K562 (cell line): ENCODE measurements around the gene MATN1. TPM values are rescaled to one million over a fixed set of nuclear protein-coding genes. Genes with fewer than 3 reads are reported as not detected.
A peak's percentile ranks its signal among the peaks of the same experiment; 100 is the strongest.

Source experiments
- ATAC-seq: fragments of 200-7000 bp; cut with Tn5 transposase; 3 replicates; pipeline ENCODE4 v1.9.1; 2020; ENCODE audit warnings: moderate library complexity
- BruUV-seq: library from RNA; stranded (reverse); fragments of 400-500 nt; replicated peaks from 2 replicates; lab custom pipeline; 2021; lab: Mats Ljungman, UMichigan
- CTCF ChIA-PET: fragments of 300-600 bp; formaldehyde crosslinking; extraction: SDS; loops from one replicate; lab custom pipeline; 2021; ENCODE audit warnings: low intra/inter-chr PET ratio; lab: Yijun Ruan, JAX
- POLR2A ChIA-PET: fragments of 300-600, 350-650 bp; sonication (Branson Sonifier 250); formaldehyde crosslinking; extraction: SDS; loops from one replicate; lab custom pipeline; 2021; ENCODE audit warnings: antibody characterized with exemption, inconsistent platforms; lab: Yijun Ruan, JAX
- DNase-seq, 4 experiments: peaks; one replicate each; pipeline versions ENCODE4 v3.0.0 to v3.0.0-alpha.2; 2011 to 2018; ENCODE audit warnings: low spot score in 3 of 4, mixed read lengths in 3 of 4; ENCODE audit errors: extremely low read depth in 1 of 4
- FAIRE-seq: peaks from 2 replicates; lab custom pipeline; 2011; peaks lifted over from hg19 to GRCh38; lab: Jason Lieb, UNC
- H2AFZ ChIP-seq: 2 replicates; pipeline ENCODE4 v1.6.0; 2011; ENCODE audit warnings: low read depth, low read length, control low read depth, inconsistent platforms
- H3K27ac ChIP-seq: fragments of 200-600 bp; 3 replicates; pipeline ENCODE4 v1.8.0; 2011; ENCODE audit warnings: low read depth, mild to moderate bottlenecking, control low read depth, inconsistent platforms, low read length, moderate library complexity, mixed read lengths; ENCODE audit errors: extremely low read depth
- H3K27me3 ChIP-seq, 2 experiments: fragments of 300-600 bp in 1 of 2; 2 replicates in 1 of 2; 3 replicates in 1 of 2; pipeline versions ENCODE4 v1.6.0 to v1.8.0; 2011; ENCODE audit warnings: inconsistent platforms in 2 of 2, low read length in 2 of 2, mild to moderate bottlenecking in 1 of 2, mixed read lengths in 1 of 2, moderate library complexity in 1 of 2; ENCODE audit not compliant: control insufficient read depth in 2 of 2, insufficient read depth in 2 of 2
- H3K36me3 ChIP-seq: fragments of 300-600 bp; 3 replicates; pipeline ENCODE4 v1.8.0; 2011; ENCODE audit warnings: mild to moderate bottlenecking, low read length, inconsistent platforms; ENCODE audit not compliant: control insufficient read depth, insufficient read depth
- H3K4me1 ChIP-seq, 2 experiments: fragments of 200-600 bp in 1 of 2; replicated peaks in 1 of 2; 2 replicates in 1 of 2; 3 replicates in 1 of 2; pipeline versions ENCODE4 v1.5.1 to v1.8.0; 2011; ENCODE audit warnings: inconsistent platforms in 2 of 2, low read length in 2 of 2, mild to moderate bottlenecking in 1 of 2, mixed read lengths in 1 of 2, moderate library complexity in 1 of 2; ENCODE audit not compliant: control insufficient read depth in 2 of 2, insufficient read depth in 2 of 2
- H3K4me2 ChIP-seq: 2 replicates; pipeline ENCODE4 v1.6.1; 2011; ENCODE audit warnings: low read length, control low read depth, inconsistent platforms, mixed read lengths; ENCODE audit not compliant: insufficient read depth
- H3K4me3 ChIP-seq: fragments of 200-600 bp; sonication (generic), shearing (Covaris generic); 2 replicates; pipeline ENCODE4 v1.5.1; 2016; ENCODE audit warnings: control low read depth, inconsistent platforms
- H3K79me2 ChIP-seq: fragments of 200-600 bp; 3 replicates; pipeline ENCODE4 v1.8.0; 2011; ENCODE audit warnings: low read length, inconsistent platforms; ENCODE audit not compliant: control insufficient read depth, insufficient read depth
- H3K9ac ChIP-seq, 2 experiments: 2 replicates each; pipeline versions ENCODE4 v1.6.0 to v1.6.1; 2011; ENCODE audit warnings: low read depth in 2 of 2, low read length in 2 of 2, control low read depth in 1 of 2, inconsistent platforms in 1 of 2, mild to moderate bottlenecking in 1 of 2, mixed read lengths in 1 of 2; ENCODE audit not compliant: insufficient read depth in 1 of 2
- H3K9me1 ChIP-seq: one replicate; pipeline ENCODE4 v1.6.0; 2011; ENCODE audit warnings: inconsistent platforms, mild to moderate bottlenecking, low read length, moderate library complexity; ENCODE audit not compliant: control insufficient read depth, insufficient read depth
- H3K9me3 ChIP-seq: replicated peaks from 2 replicates; pipeline ENCODE4 v1.5.1; 2011; ENCODE audit warnings: low read depth, low read length, inconsistent platforms; ENCODE audit not compliant: control insufficient read depth, insufficient read depth
- H4K20me1 ChIP-seq: replicated peaks from 2 replicates; pipeline ENCODE4 v1.6.1; 2011; ENCODE audit warnings: low read length, inconsistent platforms, mixed read lengths; ENCODE audit not compliant: control insufficient read depth, insufficient read depth
- C11orf30 ChIP-seq: fragments of 450-650 bp; IDR thresholded peaks from 2 replicates; pipeline ENCODE4 v1.6.1; 2016; ENCODE audit warnings: low read depth, mild to moderate bottlenecking
- CBFA2T3 ChIP-seq: fragments of 450-650 bp; IDR thresholded peaks from 2 replicates; pipeline ENCODE4 v1.6.1; 2017
- CHCHD3 ChIP-seq: fragments of 250-450 bp; sonication (Bioruptor Pico); IDR thresholded peaks from 2 replicates; pipeline ENCODE4 v2.1.2; 2022; ENCODE audit warnings: mild to moderate bottlenecking
- EHMT2 ChIP-seq: fragments of 450-650 bp; IDR thresholded peaks from 2 replicates; pipeline ENCODE4 v1.6.1; 2018; ENCODE audit warnings: antibody characterized with exemption
- GABPB1 ChIP-seq: sonication (generic); formaldehyde crosslinking; IDR thresholded peaks from 2 replicates; pipeline ENCODE4 v1.8.0; 2022; ENCODE audit warnings: mild to moderate bottlenecking, missing genetic modification reagents
- GABPB2 ChIP-seq: fragments of 250-450 bp; sonication (Bioruptor Pico); conservative IDR thresholded peaks from 2 replicates; pipeline ENCODE4 v1.5.1; 2021; ENCODE audit warnings: mild to moderate bottlenecking
- KDM4B ChIP-seq, 2 experiments: fragments of 450-650 bp in 1 of 2; sonication (generic) in 1 of 2; IDR thresholded peaks; 2 replicates each; pipeline ENCODE4 v1.6.1; 2016 to 2017; ENCODE audit warnings: borderline replicate concordance in 2 of 2, antibody characterized with exemption in 1 of 2, low read depth in 1 of 2, mild to moderate bottlenecking in 1 of 2
- MECOM ChIP-seq: fragments of 250-450 bp; sonication (Bioruptor Pico); IDR thresholded peaks from 2 replicates; pipeline ENCODE4 v1.8.0; 2022; ENCODE audit warnings: inconsistent platforms
- MED1 ChIP-seq: sonication (generic); formaldehyde crosslinking; IDR thresholded peaks from 2 replicates; pipeline ENCODE4 v1.8.1; 2023; ENCODE audit warnings: missing genetic modification reagents, borderline replicate concordance
- PPARD ChIP-seq: fragments of 250-450 bp; sonication (Bioruptor Pico); IDR thresholded peaks from 2 replicates; pipeline ENCODE4 v1.8.0; 2022; ENCODE audit warnings: inconsistent platforms, mild to moderate bottlenecking, moderate library complexity
- PRPF4 ChIP-seq: fragments of 200-400 bp; formaldehyde crosslinking; IDR thresholded peaks from one replicate; pipeline ENCODE4 v1.6.1; 2017; ENCODE audit warnings: low read length, low read depth, mild to moderate bottlenecking; ENCODE audit not compliant: insufficient read depth, poor library complexity, severe bottlenecking
- RBM22 ChIP-seq: fragments of 200-400 bp; formaldehyde crosslinking; IDR thresholded peaks from 2 replicates; pipeline ENCODE4 v1.6.1; 2018; ENCODE audit warnings: low read length, low read depth; ENCODE audit not compliant: poor library complexity, severe bottlenecking
- RBM39 ChIP-seq: fragments of 200-400 bp; formaldehyde crosslinking; optimal IDR thresholded peaks from 2 replicates; pipeline ENCODE3; 2018; ENCODE audit warnings: low read depth, low read length
- SMAD4 ChIP-seq: fragments of 250-450 bp; sonication (Bioruptor Pico); conservative IDR thresholded peaks from 2 replicates; pipeline ENCODE4 v1.8.0; 2021; ENCODE audit warnings: inconsistent platforms, mild to moderate bottlenecking, moderate library complexity
- SNAPC5 ChIP-seq: fragments of 250-450 bp; sonication (Bioruptor Pico); IDR thresholded peaks from 2 replicates; pipeline ENCODE4 v1.8.0; 2021; ENCODE audit warnings: moderate library complexity, mild to moderate bottlenecking, inconsistent platforms
- TFAP4 ChIP-seq: sonication (generic); formaldehyde crosslinking; IDR thresholded peaks from 2 replicates; pipeline ENCODE4 v1.8.0; 2022; ENCODE audit warnings: missing genetic modification reagents, mild to moderate bottlenecking, moderate library complexity, borderline replicate concordance
- TRIM28 ChIP-seq: fragments of 450-650 bp; IDR thresholded peaks from 2 replicates; pipeline ENCODE4 v1.6.1; 2017
- ZFX ChIP-seq: sonication (generic); formaldehyde crosslinking; IDR thresholded peaks from 2 replicates; pipeline ENCODE4 v1.8.0; 2022; ENCODE audit warnings: mild to moderate bottlenecking, missing genetic modification reagents, moderate library complexity
- ZNF655 ChIP-seq: fragments of 250-450 bp; sonication (Bioruptor Pico); IDR thresholded peaks from 2 replicates; pipeline ENCODE4 v1.5.0; 2021
- ZNF76 ChIP-seq: fragments of 250-450 bp; sonication (Bioruptor Pico); IDR thresholded peaks from 2 replicates; pipeline ENCODE4 v1.4.0; 2020; ENCODE audit warnings: mild to moderate bottlenecking, moderate library complexity, borderline replicate concordance
- in situ Hi-C: fragments of 300-500 bp; cut with MboI; formaldehyde crosslinking; loops from 4 replicates; pipeline ENCODE4 v1.15.0; 2018; ENCODE audit warnings: inconsistent platforms, mixed read lengths
- intact Hi-C: fragments of 100-400 bp; cut with micrococcal nuclease; formaldehyde crosslinking; loops from 2 replicates; pipeline ENCODE4 v1.14.2; 2022
- polyA plus RNA-seq, 8 experiments: library from polyadenylated mRNA; depleted of rRNA in 4 of 8; stranded (reverse) in 5 of 8; unstranded in 3 of 8; fragments of >200 nt; fragmentation: Nextera tagmentation in 2 of 8; fragmentation: Illumina TruSeq in 1 of 8; extraction: Ambion mirVana in 2 of 8; extraction: Trizol in 1 of 8; gene quantifications; 2 replicates each; pipeline versions ENCODE4 v1.2.1 to v1.2.3, GENCODE V29; 2011 to 2014; ENCODE audit warnings: inconsistent platforms in 1 of 8, missing spikeins in 1 of 8
- total RNA-seq, 7 experiments: library from RNA; depleted of rRNA in 6 of 7; stranded (reverse); fragments of >200 nt in 6 of 7; fragmentation: Illumina TruSeq in 2 of 7; extraction: Trizol in 2 of 7; gene quantifications; 2 replicates each; pipeline versions ENCODE4 v1.2.1 to v1.2.3, GENCODE V29; 2011 to 2021; ENCODE audit warnings: low replicate concordance in 1 of 7

Gene MATN1
- total and polyA plus RNA-seq, 9 of the 15 experiments (the other 6 are each of a cell fraction or from before 2014, with no cell fraction given) = 0.10 to 2.3 (median 1.2) TPM

GRCh38 chr1:30759718-30760281 is 36.4 kb upstream of the MATN1 start (continued):
- TF ChIP-seq SMAD4 (CRISPR knock-in tag) (0 out of 2 replicates have a peak, but pooled peaks have one; percentile 29), GABPB1 (CRISPR knock-in tag) (0 out of 2 replicates have a peak, but pooled peaks have one; percentile 9), RBM22 (no peak), MED1 (CRISPR knock-in tag) (no peak), GABPB2 (CRISPR knock-in tag) (no peak), TRIM28 (no peak), PRPF4 (no peak)

- peaks cover 70 to 87% of the 10 kb centered on the region in 2 experiments for H3K4me1 ChIP-seq
- intact Hi-C loops (no loop called here), in situ Hi-C loops (no loop called here)
- peak; percentile 70 to 91 (median 80) for DNase-seq
- H3K4me3 ChIP-seq = no peak overlapping the region
- peak; percentile 90 for FAIRE-seq
- H3K9me1 ChIP-seq = no peaks in the 10 kb centered on the region
- H3K27ac ChIP-seq = peak overlapping the region; percentile 78
- H3K4me2 ChIP-seq = peak overlapping the region; percentile 2; the same call in 1 of the 2 replicates
- BruUV-seq = no TSS peak
- ChIA-PET CTCF (interaction anchor here (0.6 kb wide), 1 partner anchor 154 kb away, joined by 4 read pairs; no protein-coding TSS in a partner anchor), POLR2A (interaction anchor here (0.7 to 4.3 kb wide), 9 partner anchors 9 to 65 kb away, joined by 3 to 22 read pairs (median 4); no protein-coding TSS in a partner anchor)
- ATAC-seq = peak; percentile 82
- peaks cover 21% of the 10 kb centered on the region; the same call in 2 of the 3 replicates for H3K79me2 ChIP-seq
- H2AFZ ChIP-seq = peak overlapping the region; percentile 92
- H3K36me3 ChIP-seq = no peaks in the 10 kb centered on the region
- H3K9me3 ChIP-seq = no peaks in the 10 kb centered on the region
- H3K27me3 ChIP-seq = no peaks in the 10 kb centered on the region
- H4K20me1 ChIP-seq = no peaks in the 10 kb centered on the region
- H3K9ac ChIP-seq = peak overlapping the region in 1 of 2 experiments; percentile 12; a peak in 1 of 4 replicates
- no peak for TF ChIP-seq CBFA2T3
- 0 out of 2 replicates have a peak, but pooled peaks have one; percentile 64 for TF ChIP-seq ZNF76 (CRISPR knock-in tag)
- no peak for TF ChIP-seq SNAPC5 (CRISPR knock-in tag)
- TF ChIP-seq CHCHD3 = no peak
- TF ChIP-seq RBM39 = no peak
- no peak for TF ChIP-seq PPARD (CRISPR knock-in tag)
- no peak for TF ChIP-seq KDM4B (IDR thresholded peaks at IDR 0.05; ENCODE audit: borderline replicate concordance in 2 of 2, low read depth in 1 of 2)
- TF ChIP-seq MECOM (CRISPR knock-in tag) = no peak
- TF ChIP-seq C11orf30 = no peak
- TF ChIP-seq TFAP4 (CRISPR knock-in tag) = peak; percentile 23; the same call in 1 of the 2 replicates
- peak; percentile 39; the same call in 1 of the 2 replicates for TF ChIP-seq ZFX (CRISPR knock-in tag)
- TF ChIP-seq EHMT2 = no peak
- TF ChIP-seq ZNF655 = no peak
These were observed 35.5 kb upstream of the MATN1 start for GRCh38 chr1:30758785-30759380.
